Vagina (tissue), 2 donors: ENCODE data around the gene ZNF836.

ENCODE experiments used
- CTCF ChIP-seq, 3 experiments: fragments of 450-650 bp in 2 of 3; fragments of 200-600 bp in 1 of 3; sonication (generic) in 1 of 3; IDR thresholded peaks; one replicate each; pipeline ENCODE4 v1.5.1; 2017 to 2019; ENCODE audit warnings: antibody characterized with exemption in 3 of 3, mild to moderate bottlenecking in 2 of 3, moderate library complexity in 2 of 3
- POLR2A ChIP-seq, 2 donors: fragments of 450-650 bp; IDR thresholded peaks; one replicate each; pipeline ENCODE4 v1.6.1; 2017; ENCODE audit warnings: antibody characterized with exemption in 2 of 2, mild to moderate bottlenecking in 2 of 2, moderate library complexity in 2 of 2

- TF ChIP-seq CTCF (IDR thresholded peaks at IDR 0.05) (no peak), POLR2A (IDR thresholded peaks at IDR 0.05) (no peak)
Measured at GRCh38 chr19:52120286-52120685, 51.1 kb downstream of the ZNF836 start.
